ENCODE measurements around the gene GCN1. TPM values are rescaled to one million over a fixed set of nuclear protein-coding genes. Genes with fewer than 3 reads are reported as not detected.

The GCN1 gene
- total and polyA plus RNA-seq, 11 donors: 7.2 to 51.7 (median 33.7) TPM

- 88 to 92% (median 91%) methylated on average over 8 of the region's 8 CpGs for WGBS, 4 donors
- Histone ChIP-seq H3K4me3 (no peak overlapping the region), H3K4me1 (peaks cover 0 to 8% (median under 1%) of the 10 kb centered on the region in 12 donors), H3K27me3 (no peaks in the 10 kb centered on the region), H3K27ac (no peak overlapping the region), H3K9me3 (no peaks in the 10 kb centered on the region), H3K36me3 (peaks cover 0 to 99% (median 92%) of the 10 kb centered on the region in 9 donors)
- intact Hi-C loops (cut with DNase I): no loop called here
- DNase-seq (no peak), ATAC-seq (no peak)
- TF ChIP-seq CTCF (IDR thresholded peaks at IDR 0.05): no peak
- no peak for TF ChIP-seq POLR2A (IDR thresholded peaks at IDR 0.05)
Measured at GRCh38 chr12:120181991-120182631, 12.4 kb downstream of the GCN1 start.

GRCh38 chr12:120180975-120181374, 13.5 kb downstream of the GCN1 start:
- WGBS, 4 donors: 92 to 95% (median 93%) methylated on average over 7 of the region's 7 CpGs
- ATAC-seq (no peak), DNase-seq (no peak)
- Histone ChIP-seq H3K27ac (no peak overlapping the region), H3K4me3 (no peak overlapping the region), H3K36me3 (peaks cover 0 to 99% (median 92%) of the 10 kb centered on the region in 9 donors), H3K9me3 (no peaks in the 10 kb centered on the region), H3K27me3 (no peaks in the 10 kb centered on the region), H3K4me1 (peaks cover 0 to 8% (median 0%) of the 10 kb centered on the region in 12 donors)
- intact Hi-C loops (cut with DNase I): no loop called here
- TF ChIP-seq CTCF (IDR thresholded peaks at IDR 0.05) (no peak), POLR2A (IDR thresholded peaks at IDR 0.05) (no peak)

- Histone ChIP-seq H3K27me3 (no peaks in the 10 kb centered on the region), H3K4me1 (no peaks in the 10 kb centered on the region), H3K36me3 (peaks cover 0 to 100% (median 97%) of the 10 kb centered on the region in 9 donors), H3K4me3 (no peak overlapping the region), H3K9me3 (no peaks in the 10 kb centered on the region), H3K27ac (no peak overlapping the region)
- TF ChIP-seq POLR2A (IDR thresholded peaks at IDR 0.05) (no peak), CTCF (IDR thresholded peaks at IDR 0.05) (no peak)
- ATAC-seq (no peak), DNase-seq (no peak)
- intact Hi-C loops (cut with DNase I): no loop called here
- 94 to 95% (median 94%) methylated on average over 11 of the region's 11 CpGs for WGBS, 4 donors
Measured at GRCh38 chr12:120175537-120175936, 19.0 kb downstream of the GCN1 start.

- Histone ChIP-seq H3K27ac (no peak overlapping the region), H3K27me3 (no peaks in the 10 kb centered on the region), H3K36me3 (peaks cover 0 to 100% (median 99%) of the 10 kb centered on the region in 9 donors), H3K9me3 (no peaks in the 10 kb centered on the region), H3K4me3 (no peak overlapping the region), H3K4me1 (no peaks in the 10 kb centered on the region)
- no peak for TF ChIP-seq POLR2A (IDR thresholded peaks at IDR 0.05)
- no peak for TF ChIP-seq CTCF (IDR thresholded peaks at IDR 0.05)
- intact Hi-C loops (cut with DNase I): no loop called here
- 89 to 95% (median 92%) methylated on average over 5 of the region's 5 CpGs for WGBS, 4 donors
- DNase-seq (no peak), ATAC-seq (no peak)
Measured at GRCh38 chr12:120175062-120175461, 19.5 kb downstream of the GCN1 start.

Data from heart left ventricle (tissue), 16 donors.